ENCODE measurements around the gene POPDC3. TPM values are rescaled to one million over a fixed set of nuclear protein-coding genes. Genes with fewer than 3 reads are reported as not detected.

Gene POPDC3
- polyA plus RNA-seq, 3 donors: not detected

DNA sequence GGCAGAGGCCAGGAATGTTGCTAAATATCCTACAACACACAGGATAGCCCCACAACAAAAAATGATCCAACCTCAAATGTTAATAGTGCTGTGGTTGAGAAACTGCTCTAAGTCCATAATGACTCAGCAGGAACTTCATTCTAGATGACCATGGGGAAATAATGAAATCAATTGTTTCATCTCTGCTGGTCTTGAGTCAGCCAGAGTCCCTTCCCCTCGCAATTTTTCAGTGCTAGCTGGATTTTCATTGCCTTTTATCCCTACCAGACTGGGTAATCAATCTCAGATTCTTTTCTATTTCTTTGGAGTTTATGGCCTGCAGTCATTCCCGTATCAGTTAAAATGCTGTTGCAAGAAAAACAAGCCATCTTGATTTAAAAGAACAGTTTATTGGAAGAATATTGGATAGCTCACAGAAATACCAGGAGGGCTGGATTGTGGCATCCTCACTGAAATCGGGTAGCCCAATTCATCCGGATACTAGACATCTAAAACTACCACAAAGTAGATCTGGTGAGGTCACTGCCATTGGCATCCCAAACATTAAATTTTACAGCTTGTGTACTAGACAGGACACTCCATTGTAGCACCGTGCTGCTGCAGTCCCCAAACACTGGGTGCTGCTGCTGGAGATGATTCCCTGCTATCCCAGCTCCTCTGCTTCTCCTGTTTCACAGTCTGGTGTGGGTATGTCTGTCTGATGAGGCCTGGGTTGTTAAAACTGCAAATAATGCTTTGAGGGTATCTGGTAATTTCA, 30.3 kb upstream of the POPDC3 start:
- no peak overlapping the region for H3K27ac Mint-ChIP-seq
- 83% methylated on average over 2 of the region's 5 CpGs for WGBS (ENCODE audit: insufficient coverage)
- peaks cover 2% of the 10 kb centered on the region for H3K4me1 Mint-ChIP-seq
- H3K27me3 Mint-ChIP-seq (ENCODE audit: low read depth in 3 of 3): peaks cover 0 to 6% (median 5%) of the 10 kb centered on the region in 3 donors
- DNase-seq: no peak
- no peaks in the 10 kb centered on the region for H3K36me3 Mint-ChIP-seq
- intact Hi-C loops (cut with micrococcal nuclease): no loop called here
- Histone ChIP-seq H3K27me3 (ENCODE audit: control insufficient read depth in 2 of 2, insufficient read depth in 2 of 2, low read length in 2 of 2) (no peaks in the 10 kb centered on the region), H3K4me3 (replicated peaks in 1 of 3; ENCODE audit: low read depth in 2 of 3, low read length in 3 of 3) (no peak overlapping the region), H3K9me3 (replicated peaks in 1 of 2; ENCODE audit: control insufficient read depth in 1 of 2, insufficient read depth in 1 of 2, low read length in 2 of 2) (no peaks in the 10 kb centered on the region), H3K79me2 (ENCODE audit: insufficient read depth, low read length) (no peaks in the 10 kb centered on the region), H3K4me2 (replicated peaks; ENCODE audit: extremely low read depth, low read length, poor library complexity, severe bottlenecking) (no peak overlapping the region), H3K36me3 (replicated peaks in 1 of 2; ENCODE audit: control insufficient read depth in 1 of 2, insufficient read depth in 2 of 2, low read length in 2 of 2) (no peaks in the 10 kb centered on the region), H2AFZ (ENCODE audit: insufficient read depth, low read depth, low read length, poor library complexity, severe bottlenecking) (no peak overlapping the region), H3K4me1 (ENCODE audit: control insufficient read depth in 1 of 2, insufficient read depth in 2 of 2, low read length in 2 of 2) (no peaks in the 10 kb centered on the region), H4K20me1 (ENCODE audit: insufficient read depth, low read length) (no peaks in the 10 kb centered on the region), H3K27ac (ENCODE audit: low read depth in 1 of 2, low read length in 2 of 2) (no peak overlapping the region), H3K9ac (ENCODE audit: insufficient read depth, low read length, poor library complexity, severe bottlenecking) (no peak overlapping the region)
- H3K4me3 Mint-ChIP-seq: no peak overlapping the region
- TF ChIP-seq, protein P1, sequence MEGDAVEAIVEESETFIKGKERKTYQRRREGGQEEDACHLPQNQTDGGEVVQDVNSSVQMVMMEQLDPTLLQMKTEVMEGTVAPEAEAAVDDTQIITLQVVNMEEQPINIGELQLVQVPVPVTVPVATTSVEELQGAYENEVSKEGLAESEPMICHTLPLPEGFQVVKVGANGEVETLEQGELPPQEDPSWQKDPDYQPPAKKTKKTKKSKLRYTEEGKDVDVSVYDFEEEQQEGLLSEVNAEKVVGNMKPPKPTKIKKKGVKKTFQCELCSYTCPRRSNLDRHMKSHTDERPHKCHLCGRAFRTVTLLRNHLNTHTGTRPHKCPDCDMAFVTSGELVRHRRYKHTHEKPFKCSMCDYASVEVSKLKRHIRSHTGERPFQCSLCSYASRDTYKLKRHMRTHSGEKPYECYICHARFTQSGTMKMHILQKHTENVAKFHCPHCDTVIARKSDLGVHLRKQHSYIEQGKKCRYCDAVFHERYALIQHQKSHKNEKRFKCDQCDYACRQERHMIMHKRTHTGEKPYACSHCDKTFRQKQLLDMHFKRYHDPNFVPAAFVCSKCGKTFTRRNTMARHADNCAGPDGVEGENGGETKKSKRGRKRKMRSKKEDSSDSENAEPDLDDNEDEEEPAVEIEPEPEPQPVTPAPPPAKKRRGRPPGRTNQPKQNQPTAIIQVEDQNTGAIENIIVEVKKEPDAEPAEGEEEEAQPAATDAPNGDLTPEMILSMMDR (IDR thresholded peaks at IDR 0.05): no peak
- peaks cover 0 to 3% (median 0%) of the 10 kb centered on the region in 7 donors for H3K9me3 Mint-ChIP-seq

DNA sequence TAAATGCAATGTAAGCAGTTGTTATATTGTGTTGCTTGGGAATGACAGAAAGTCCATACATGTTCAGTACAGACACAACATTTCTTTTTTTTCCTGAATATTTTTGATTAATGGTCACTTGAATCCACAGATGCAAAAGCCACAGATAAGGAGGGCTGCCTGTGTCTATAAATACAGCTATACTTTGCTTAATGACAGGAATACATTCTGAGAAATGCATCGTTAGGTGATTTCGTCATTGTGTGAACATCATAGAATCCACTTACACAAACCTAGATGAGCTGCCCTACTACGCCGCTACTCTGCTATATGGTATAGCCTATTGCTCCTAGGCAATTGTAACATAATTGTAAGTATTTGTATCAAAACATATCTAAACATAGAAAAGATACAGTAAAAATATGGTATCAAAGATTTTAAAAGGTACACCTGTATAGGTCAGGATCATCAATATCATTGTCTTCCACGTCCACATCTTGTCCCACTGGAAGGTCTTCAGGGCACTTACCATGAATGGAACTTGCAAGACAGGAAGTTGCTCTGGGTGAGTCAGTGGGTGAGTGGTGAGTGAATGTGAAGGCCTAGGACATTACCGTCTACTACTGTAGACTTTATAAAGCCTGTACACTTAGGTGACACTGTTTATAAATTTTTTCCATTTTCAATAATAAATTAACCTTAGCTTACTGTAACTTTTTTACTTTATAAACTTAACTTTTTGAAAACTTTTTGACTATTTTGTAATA, 27.9 kb upstream of the POPDC3 start:
- H3K27ac Mint-ChIP-seq: no peak overlapping the region
- peaks cover 2% of the 10 kb centered on the region for H3K4me1 Mint-ChIP-seq
- no peaks in the 10 kb centered on the region for H3K36me3 Mint-ChIP-seq

More for the DNA sequence above, 27.9 kb upstream of the POPDC3 start:
- DNase-seq: no peak
- Histone ChIP-seq H4K20me1 (ENCODE audit: insufficient read depth, low read length) (no peaks in the 10 kb centered on the region), H3K27me3 (ENCODE audit: control insufficient read depth in 2 of 2, insufficient read depth in 2 of 2, low read length in 2 of 2) (no peaks in the 10 kb centered on the region), H3K4me1 (ENCODE audit: control insufficient read depth in 1 of 2, insufficient read depth in 2 of 2, low read length in 2 of 2) (no peaks in the 10 kb centered on the region), H3K27ac (ENCODE audit: low read depth in 1 of 2, low read length in 2 of 2) (no peak overlapping the region), H3K4me3 (replicated peaks in 1 of 3; ENCODE audit: low read depth in 2 of 3, low read length in 3 of 3) (no peak overlapping the region), H3K9me3 (replicated peaks in 1 of 2; ENCODE audit: control insufficient read depth in 1 of 2, insufficient read depth in 1 of 2, low read length in 2 of 2) (no peaks in the 10 kb centered on the region), H3K79me2 (ENCODE audit: insufficient read depth, low read length) (no peaks in the 10 kb centered on the region), H3K9ac (ENCODE audit: insufficient read depth, low read length, poor library complexity, severe bottlenecking) (no peak overlapping the region), H2AFZ (ENCODE audit: insufficient read depth, low read depth, low read length, poor library complexity, severe bottlenecking) (no peak overlapping the region), H3K4me2 (replicated peaks; ENCODE audit: extremely low read depth, low read length, poor library complexity, severe bottlenecking) (no peak overlapping the region), H3K36me3 (replicated peaks in 1 of 2; ENCODE audit: control insufficient read depth in 1 of 2, insufficient read depth in 2 of 2, low read length in 2 of 2) (no peaks in the 10 kb centered on the region)
- Mint-ChIP-seq H3K27me3 (ENCODE audit: low read depth in 3 of 3) (peaks cover 0 to 7% (median 3%) of the 10 kb centered on the region in 3 donors), H3K9me3 (peaks cover 0 to 3% (median 0%) of the 10 kb centered on the region in 7 donors), H3K4me3 (no peak overlapping the region)
- WGBS (ENCODE audit: insufficient coverage): no CpG with 5 or more reads among the region's 6 CpGs
- TF ChIP-seq, protein P1 (IDR thresholded peaks at IDR 0.05): no peak
- intact Hi-C loops (cut with micrococcal nuclease): no loop called here
